ENCODE data around the gene ADGRA3. TPM values are rescaled to one million over a fixed set of nuclear protein-coding genes. Genes with fewer than 3 reads are reported as not detected.

ADGRA3 gene
- total RNA-seq, 1 experiment from 2014 or later = 56.5 TPM

DNA sequence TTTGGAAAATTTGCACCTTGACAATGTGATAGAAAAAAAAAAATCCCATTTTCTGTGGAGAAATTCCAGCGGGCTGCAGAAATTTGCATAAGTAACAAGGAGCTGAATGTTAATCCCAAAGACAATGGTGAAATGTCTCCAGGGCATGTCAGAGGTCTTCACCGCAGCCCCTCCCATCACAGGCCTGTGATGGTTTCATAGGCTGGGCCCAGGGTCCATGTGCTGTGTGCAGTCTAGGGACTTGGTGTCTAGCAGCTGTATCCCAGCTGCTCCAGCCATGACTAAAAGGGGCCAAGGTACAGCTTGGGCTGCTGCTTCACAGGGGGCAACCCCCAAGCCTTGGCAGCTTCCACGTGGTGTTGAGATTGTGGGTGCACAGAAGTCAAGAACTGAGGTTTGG, 85.2 kb downstream of the ADGRA3 start:
- Histone ChIP-seq H3K23ac (ENCODE audit: insufficient read length, low read depth, low read length) (no peak overlapping the region), H4K91ac (ENCODE audit: insufficient read length, low read depth, low read length) (no peak overlapping the region), H4K5ac (ENCODE audit: insufficient read length, low read depth, low read length) (no peak overlapping the region), H2BK15ac (ENCODE audit: low read depth, low read length) (no peak overlapping the region), H2BK20ac (ENCODE audit: low read depth, low read length, poor library complexity, severe bottlenecking) (no peak overlapping the region), H4K20me1 (ENCODE audit: control insufficient read depth, insufficient read depth, insufficient read length) (no peaks in the 10 kb centered on the region), H3K4me2 (ENCODE audit: insufficient read depth, insufficient read length, low read length) (no peak overlapping the region), H3K9ac (ENCODE audit: extremely low read depth, insufficient read length, low read length) (no peak overlapping the region), H3K79me2 (ENCODE audit: insufficient read depth, low read length) (no peaks in the 10 kb centered on the region), H3K27me3 (ENCODE audit: insufficient read depth, low read length) (no peaks in the 10 kb centered on the region; the same call in 1 of the 2 replicates), H3K14ac (ENCODE audit: insufficient read depth, low read length) (no peak overlapping the region), H3K27ac (ENCODE audit: insufficient read length, low read depth, low read length) (no peak overlapping the region), H3K56ac (ENCODE audit: insufficient read length, low read depth, low read length) (no peak overlapping the region), H2BK12ac (ENCODE audit: insufficient read length, low read depth, low read length) (no peak overlapping the region), H4K8ac (replicated peaks; ENCODE audit: insufficient read length, low read depth, low read length) (no peak overlapping the region), H2AK5ac (ENCODE audit: insufficient read length, low read length) (no peak overlapping the region), H3K18ac (ENCODE audit: insufficient read length, low read depth, low read length) (no peak overlapping the region), H3T11ph (ENCODE audit: low read length) (no peak overlapping the region), H2BK5ac (ENCODE audit: insufficient read length, low read length) (no peak overlapping the region), H3K9me3 (ENCODE audit: control insufficient read depth, low read depth, low read length) (no peaks in the 10 kb centered on the region), H3K4ac (ENCODE audit: low read depth, low read length) (no peak overlapping the region), H3K23me2 (ENCODE audit: insufficient read length, low read depth, low read length, poor library complexity, severe bottlenecking) (no peaks in the 10 kb centered on the region), H2AFZ (ENCODE audit: low read length) (no peak overlapping the region), H3K79me1 (ENCODE audit: insufficient read depth, low read depth, low read length, poor library complexity, severe bottlenecking) (no peaks in the 10 kb centered on the region), H2BK120ac (ENCODE audit: low read depth, low read length, poor library complexity, severe bottlenecking) (no peak overlapping the region), H3K4me1 (ENCODE audit: insufficient read depth, low read length) (peaks cover under 1% of the 10 kb centered on the region; the same call in 1 of the 2 replicates)
- H3K4me3 Mint-ChIP-seq = no peak overlapping the region
- H3K4me1 Mint-ChIP-seq = peaks cover 22 to 27% of the 10 kb centered on the region in 2 experiments
- DNase-seq = no peak
- H3K27me3 Mint-ChIP-seq (ENCODE audit: low read depth) = no peaks in the 10 kb centered on the region
- H3K9me3 Mint-ChIP-seq = no peaks in the 10 kb centered on the region
- peaks cover 33 to 56% (median 53%) of the 10 kb centered on the region in 3 experiments for H3K36me3 Mint-ChIP-seq (ENCODE audit: insufficient read depth in 1 of 3, low read depth in 3 of 3)
- 0 out of 7 replicates have a peak overlapping the region, but pooled peaks of 1 of the 3 experiments have one; percentile 46 for H3K27ac Mint-ChIP-seq
- TF ChIP-seq, protein P1, sequence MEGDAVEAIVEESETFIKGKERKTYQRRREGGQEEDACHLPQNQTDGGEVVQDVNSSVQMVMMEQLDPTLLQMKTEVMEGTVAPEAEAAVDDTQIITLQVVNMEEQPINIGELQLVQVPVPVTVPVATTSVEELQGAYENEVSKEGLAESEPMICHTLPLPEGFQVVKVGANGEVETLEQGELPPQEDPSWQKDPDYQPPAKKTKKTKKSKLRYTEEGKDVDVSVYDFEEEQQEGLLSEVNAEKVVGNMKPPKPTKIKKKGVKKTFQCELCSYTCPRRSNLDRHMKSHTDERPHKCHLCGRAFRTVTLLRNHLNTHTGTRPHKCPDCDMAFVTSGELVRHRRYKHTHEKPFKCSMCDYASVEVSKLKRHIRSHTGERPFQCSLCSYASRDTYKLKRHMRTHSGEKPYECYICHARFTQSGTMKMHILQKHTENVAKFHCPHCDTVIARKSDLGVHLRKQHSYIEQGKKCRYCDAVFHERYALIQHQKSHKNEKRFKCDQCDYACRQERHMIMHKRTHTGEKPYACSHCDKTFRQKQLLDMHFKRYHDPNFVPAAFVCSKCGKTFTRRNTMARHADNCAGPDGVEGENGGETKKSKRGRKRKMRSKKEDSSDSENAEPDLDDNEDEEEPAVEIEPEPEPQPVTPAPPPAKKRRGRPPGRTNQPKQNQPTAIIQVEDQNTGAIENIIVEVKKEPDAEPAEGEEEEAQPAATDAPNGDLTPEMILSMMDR (conservative IDR thresholded peaks at IDR 0.05) = no peak
- WGBS (ENCODE audit: extremely low coverage, insufficient read length, low lambda C conversion rate) = no CpG with 5 or more reads among the region's 3 CpGs

Data from H9 (cell line).